Measurements from ENCODE around the gene RNF217. TPM values are rescaled to one million over a fixed set of nuclear protein-coding genes. Genes with fewer than 3 reads are reported as not detected.
"Not testable (repeated sequence)": the region's sequence is repeated elsewhere in the genome, so short reads cannot be mapped to it uniquely, and the experiment has no call there.

The RNF217 gene, protein sequence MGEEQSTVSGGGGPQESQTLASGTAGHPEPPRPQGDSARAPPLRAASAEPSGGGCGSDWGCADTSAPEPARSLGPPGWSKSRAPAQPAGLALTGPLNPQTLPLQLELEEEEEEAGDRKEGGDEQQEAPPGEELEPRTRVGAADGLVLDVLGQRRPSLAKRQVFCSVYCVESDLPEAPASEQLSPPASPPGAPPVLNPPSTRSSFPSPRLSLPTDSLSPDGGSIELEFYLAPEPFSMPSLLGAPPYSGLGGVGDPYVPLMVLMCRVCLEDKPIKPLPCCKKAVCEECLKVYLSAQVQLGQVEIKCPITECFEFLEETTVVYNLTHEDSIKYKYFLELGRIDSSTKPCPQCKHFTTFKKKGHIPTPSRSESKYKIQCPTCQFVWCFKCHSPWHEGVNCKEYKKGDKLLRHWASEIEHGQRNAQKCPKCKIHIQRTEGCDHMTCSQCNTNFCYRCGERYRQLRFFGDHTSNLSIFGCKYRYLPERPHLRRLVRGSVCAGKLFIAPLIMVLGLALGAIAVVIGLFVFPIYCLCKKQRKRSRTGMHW
- total RNA-seq, result under 1 TPM; 0.12 to 0.30 TPM

DNA sequence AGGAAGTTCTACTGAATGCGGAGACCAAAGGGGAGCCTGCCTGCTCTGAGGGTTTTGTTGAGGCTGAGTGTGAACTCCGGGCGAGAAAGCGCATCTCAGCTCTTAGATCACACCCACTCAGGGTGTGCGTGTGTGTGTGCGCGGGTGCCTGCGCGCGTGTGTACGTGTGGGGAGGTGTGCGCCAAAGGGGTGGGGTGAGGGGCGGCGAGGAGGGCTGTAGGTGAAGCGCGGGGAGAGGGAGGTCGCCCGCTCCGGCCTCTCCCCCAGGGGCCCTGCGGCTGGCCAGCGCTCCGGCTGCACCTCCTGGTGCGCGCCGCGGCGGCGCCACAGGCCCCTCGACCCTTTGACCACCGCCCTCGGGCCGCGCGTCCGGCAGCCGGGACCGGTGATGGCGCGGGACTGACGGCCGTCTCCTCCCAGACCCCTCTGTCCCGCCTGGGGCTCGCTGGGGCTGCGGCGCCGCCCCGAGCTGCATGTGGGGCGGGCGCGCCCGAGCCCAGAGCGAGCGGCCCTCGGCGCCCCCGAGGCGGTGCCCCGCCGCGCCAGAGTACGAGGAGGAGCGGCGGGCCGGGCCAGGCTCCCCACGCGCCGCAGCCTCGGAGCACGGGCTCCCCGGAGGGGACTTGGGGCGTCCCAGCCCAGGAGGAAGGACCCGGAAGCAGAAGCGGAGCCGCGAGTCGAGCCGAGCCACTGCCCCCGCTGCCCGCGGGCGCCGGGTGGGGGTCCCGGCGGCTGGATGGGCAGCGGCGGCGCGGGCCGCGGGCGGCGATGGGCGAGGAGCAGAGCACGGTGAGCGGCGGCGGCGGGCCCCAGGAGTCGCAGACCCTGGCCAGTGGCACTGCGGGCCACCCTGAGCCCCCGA lies at the start of gene RNF217:
TSS of gene RNF217 (plus strand) at position 661 of the 862 bp plus-strand sequence. CDS start at position 769, 108 bp downstream.
- H3K27me3 Mint-ChIP-seq, result peaks cover 79% of the 10 kb centered on the region

DNA sequence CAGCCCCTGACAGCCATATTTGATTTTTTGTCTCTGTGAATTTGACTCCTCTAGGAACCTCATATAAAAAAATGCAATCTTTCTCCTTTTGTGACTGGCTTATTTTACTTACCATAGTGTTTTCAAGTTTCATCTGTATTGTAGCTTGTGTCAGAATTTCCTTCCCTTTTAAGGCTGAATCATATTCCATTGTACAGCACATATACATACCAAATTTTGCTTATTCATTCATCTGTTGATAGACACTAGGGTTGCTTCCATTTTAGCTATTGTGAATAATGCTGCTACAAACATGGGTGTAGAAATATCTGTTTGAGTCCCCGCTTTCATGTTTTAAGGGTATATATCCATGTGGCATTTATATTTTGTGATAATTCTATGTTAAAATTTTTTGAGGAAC lies 49.2 kb upstream of the RNF217 start:
- H3K27ac Mint-ChIP-seq, result no peak overlapping the region
- H3K36me3 Mint-ChIP-seq, result no peaks in the 10 kb centered on the region
- no peak for DNase-seq
- no peaks in the 10 kb centered on the region for H3K9me3 Mint-ChIP-seq
- no peak overlapping the region for H3K4me3 Mint-ChIP-seq
- peaks cover 4% of the 10 kb centered on the region for H3K27me3 Mint-ChIP-seq
- no peaks in the 10 kb centered on the region for H3K4me1 Mint-ChIP-seq

More for the DNA sequence above, at the start of gene RNF217:
- Mint-ChIP-seq H3K9me3 (peaks cover 5% of the 10 kb centered on the region), H3K36me3 (no peaks in the 10 kb centered on the region), H3K4me3 (peak within 1 kb of the TSS; percentile 71), H3K4me1 (peaks cover 12% of the 10 kb centered on the region), H3K27ac (no peak within 1 kb of the TSS)
- DNase-seq, result peak; percentile 15

DNA sequence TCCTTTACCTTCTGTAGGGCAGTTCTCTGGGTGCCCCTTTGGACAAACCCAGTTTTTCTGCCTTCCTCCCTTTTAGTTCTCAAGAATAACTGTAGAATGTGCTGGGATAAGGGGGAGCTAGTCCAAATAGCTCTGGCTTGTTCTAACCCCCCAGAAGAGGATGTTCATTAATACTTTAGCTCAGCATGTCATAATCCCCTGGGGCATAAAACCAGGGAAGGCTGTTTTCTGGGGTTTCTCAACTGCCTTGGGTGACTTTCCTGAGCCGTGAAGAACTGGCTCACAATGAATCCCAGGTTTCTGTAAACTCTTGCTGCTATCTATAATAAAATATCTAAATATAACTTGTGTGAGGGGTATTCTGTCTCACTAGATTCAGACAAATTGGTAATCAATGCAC lies 44.5 kb upstream of the RNF217 start:
- H3K27me3 Mint-ChIP-seq, result peaks cover 4% of the 10 kb centered on the region
- DNase-seq, result no peak
- H3K36me3 Mint-ChIP-seq, result no peaks in the 10 kb centered on the region
- no peaks in the 10 kb centered on the region for H3K9me3 Mint-ChIP-seq
- H3K27ac Mint-ChIP-seq, result no peak overlapping the region
- no peak overlapping the region for H3K4me3 Mint-ChIP-seq
- no peaks in the 10 kb centered on the region for H3K4me1 Mint-ChIP-seq

DNA sequence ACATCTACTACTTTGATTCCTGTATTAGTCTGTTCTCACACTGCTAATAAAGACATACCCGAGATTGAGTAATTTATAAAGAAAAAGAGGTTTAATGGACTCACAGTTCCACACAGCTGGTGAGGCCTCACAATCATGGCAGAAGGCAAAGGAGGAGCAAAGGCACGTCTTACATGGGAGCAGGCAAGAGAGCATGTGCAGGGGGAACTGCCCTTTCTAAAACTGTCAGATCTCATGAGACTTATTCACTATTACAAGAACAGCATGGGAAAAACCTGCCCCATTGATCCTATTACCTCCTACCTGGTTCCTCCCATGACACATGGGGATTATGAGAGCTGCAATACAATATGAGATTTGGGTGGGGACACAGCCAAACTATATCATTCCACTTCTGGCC lies 42.5 kb upstream of the RNF217 start:
- H3K4me3 Mint-ChIP-seq, H3K27me3 Mint-ChIP-seq, DNase-seq, H3K27ac Mint-ChIP-seq, H3K36me3 Mint-ChIP-seq, H3K9me3 Mint-ChIP-seq, H3K4me1 Mint-ChIP-seq: not testable (repeated sequence)

DNA sequence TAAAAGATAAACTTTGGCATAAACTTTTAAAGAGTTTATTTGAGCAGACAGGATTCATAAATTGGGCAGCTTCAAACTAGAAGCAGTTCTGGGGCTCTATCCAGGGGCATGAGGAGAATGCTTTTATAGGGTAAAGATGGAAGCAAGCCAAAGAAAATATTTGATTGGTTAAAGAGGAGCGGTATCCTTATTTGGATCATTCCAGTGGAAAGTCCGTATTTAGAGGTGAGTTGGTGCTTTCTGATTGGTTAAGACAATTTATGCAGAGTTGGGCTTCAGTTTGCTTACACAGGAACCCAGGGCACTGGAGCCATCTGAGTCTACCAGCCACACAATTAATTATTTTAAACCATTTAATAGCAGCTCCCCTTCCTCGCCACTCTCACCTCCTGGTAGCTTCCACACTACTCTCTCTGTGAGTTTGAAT lies 37.9 kb upstream of the RNF217 start:
- H3K36me3 Mint-ChIP-seq, result peaks cover 2% of the 10 kb centered on the region
- no peak overlapping the region for H3K27ac Mint-ChIP-seq
- no peaks in the 10 kb centered on the region for H3K9me3 Mint-ChIP-seq
- no peaks in the 10 kb centered on the region for H3K4me1 Mint-ChIP-seq
- H3K27me3 Mint-ChIP-seq, result no peaks in the 10 kb centered on the region
- DNase-seq, result no peak
- no peak overlapping the region for H3K4me3 Mint-ChIP-seq

DNA sequence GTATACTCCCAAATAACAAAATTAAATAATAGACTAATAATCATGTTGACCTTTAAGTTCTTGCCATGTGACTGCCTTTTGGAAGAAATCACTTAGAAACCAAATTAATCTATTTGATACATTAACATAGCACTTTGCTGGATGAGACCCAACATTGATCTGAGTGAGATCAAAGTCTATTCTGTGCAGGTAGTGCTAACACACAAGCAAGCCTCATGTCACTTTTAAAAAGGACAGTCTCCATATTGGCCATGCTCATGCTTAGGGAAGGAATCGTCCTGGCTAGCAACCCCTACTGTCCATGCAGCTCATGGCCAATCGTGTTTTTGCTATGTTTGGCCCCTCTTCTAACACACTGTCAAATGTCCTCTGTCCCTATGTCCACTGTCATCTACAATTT lies 35.8 kb upstream of the RNF217 start:
- H3K36me3 Mint-ChIP-seq, result peaks cover 2% of the 10 kb centered on the region
- H3K27ac Mint-ChIP-seq, result no peak overlapping the region
- no peaks in the 10 kb centered on the region for H3K27me3 Mint-ChIP-seq
- H3K4me1 Mint-ChIP-seq, result no peaks in the 10 kb centered on the region
- DNase-seq, result no peak
- H3K4me3 Mint-ChIP-seq, result no peak overlapping the region
- no peaks in the 10 kb centered on the region for H3K9me3 Mint-ChIP-seq

DNA sequence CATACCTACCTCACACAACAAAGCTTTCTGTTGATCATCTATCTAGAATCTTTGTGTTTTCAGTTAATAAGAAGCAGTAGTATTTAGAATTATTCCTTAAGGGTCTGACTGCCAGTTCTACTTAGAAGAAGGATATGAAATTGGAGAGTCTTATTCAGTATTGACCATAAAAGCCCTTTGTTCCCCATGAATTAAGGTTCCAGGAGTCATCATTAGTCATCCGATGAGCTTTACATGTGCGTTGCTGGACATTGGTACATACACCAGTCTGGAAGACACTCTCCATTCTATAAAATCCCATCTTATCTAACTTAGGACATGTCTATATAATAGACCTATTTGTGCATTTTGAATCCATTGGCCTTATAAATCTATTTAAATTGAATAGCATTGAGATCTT lies 34.4 kb upstream of the RNF217 start:
- H3K36me3 Mint-ChIP-seq, result peaks cover 2% of the 10 kb centered on the region
- no peaks in the 10 kb centered on the region for H3K4me1 Mint-ChIP-seq
- DNase-seq, result no peak
- H3K27me3 Mint-ChIP-seq, result no peaks in the 10 kb centered on the region
- no peak overlapping the region for H3K4me3 Mint-ChIP-seq
- H3K9me3 Mint-ChIP-seq, result no peaks in the 10 kb centered on the region
- no peak overlapping the region for H3K27ac Mint-ChIP-seq

DNA sequence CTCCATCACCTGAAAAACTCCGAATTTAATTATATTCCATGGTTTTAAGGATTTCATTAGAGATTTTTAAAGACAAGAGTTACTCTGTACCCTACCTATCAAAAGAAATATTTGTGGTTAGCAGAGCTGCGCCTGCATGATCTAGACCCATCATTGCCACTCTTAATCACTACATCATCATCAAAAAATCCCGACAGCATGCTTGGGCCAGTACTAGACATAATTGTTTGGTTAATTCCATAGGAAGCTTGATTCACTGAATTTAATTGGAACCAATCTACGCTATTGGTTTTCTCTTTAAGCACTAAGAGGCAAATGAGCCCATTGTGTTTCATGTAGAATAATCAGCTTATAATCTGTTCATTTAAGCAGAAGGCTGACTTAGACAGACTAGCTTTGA lies 33.4 kb upstream of the RNF217 start:
- H3K27ac Mint-ChIP-seq, result no peak overlapping the region

DNA sequence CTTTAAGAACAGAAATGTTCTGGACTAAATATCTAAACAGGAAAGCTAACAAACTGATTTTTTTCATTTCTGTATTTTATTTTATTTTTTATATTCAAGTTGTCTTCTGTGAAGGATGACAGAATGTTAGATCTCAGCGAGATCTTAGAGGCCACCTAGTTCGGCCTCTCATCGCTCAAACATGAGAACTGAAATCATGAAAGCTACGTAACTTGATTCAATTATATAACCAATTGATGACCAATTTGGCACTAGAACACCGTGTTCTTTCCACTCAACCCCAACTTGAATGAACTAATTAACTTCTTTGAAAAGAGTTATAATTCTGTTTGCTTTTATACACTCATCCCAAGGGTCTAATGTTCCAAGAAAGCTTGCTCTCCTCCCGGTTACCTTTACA lies 24.6 kb upstream of the RNF217 start:
- Mint-ChIP-seq H3K27ac (no peak overlapping the region), H3K27me3 (peaks cover 9% of the 10 kb centered on the region), H3K36me3 (no peaks in the 10 kb centered on the region), H3K9me3 (no peaks in the 10 kb centered on the region), H3K4me3 (no peak overlapping the region), H3K4me1 (no peaks in the 10 kb centered on the region)
- no peak for DNase-seq

More for the DNA sequence above, 33.4 kb upstream of the RNF217 start:
- no peak overlapping the region for H3K4me3 Mint-ChIP-seq
- no peaks in the 10 kb centered on the region for H3K9me3 Mint-ChIP-seq
- no peak for DNase-seq
- no peaks in the 10 kb centered on the region for H3K4me1 Mint-ChIP-seq
- no peaks in the 10 kb centered on the region for H3K36me3 Mint-ChIP-seq
- H3K27me3 Mint-ChIP-seq, result peaks cover 5% of the 10 kb centered on the region

DNA sequence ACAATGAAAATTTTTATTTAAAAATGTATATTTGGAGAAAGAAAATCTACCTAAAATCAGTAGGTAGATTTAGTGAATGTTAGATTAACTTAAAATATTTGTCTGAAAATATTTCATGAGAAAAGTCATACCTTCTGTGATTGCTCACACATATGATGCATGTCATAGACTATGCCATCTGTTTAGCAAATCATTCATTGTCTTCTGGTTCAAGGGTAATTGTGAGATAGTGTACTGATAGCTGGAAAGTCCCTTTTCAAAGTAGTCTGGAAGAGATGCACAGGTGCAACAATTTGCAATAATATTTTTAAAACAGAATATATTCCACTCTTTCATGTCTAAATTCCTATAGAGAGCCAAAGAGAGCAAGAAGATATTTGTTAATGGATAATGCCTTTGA lies 21.0 kb upstream of the RNF217 start:
- Mint-ChIP-seq H3K27ac (no peak overlapping the region), H3K27me3 (peaks cover 1% of the 10 kb centered on the region), H3K4me1 (no peaks in the 10 kb centered on the region), H3K9me3 (no peaks in the 10 kb centered on the region), H3K36me3 (no peaks in the 10 kb centered on the region), H3K4me3 (no peak overlapping the region)
- DNase-seq, result no peak

DNA sequence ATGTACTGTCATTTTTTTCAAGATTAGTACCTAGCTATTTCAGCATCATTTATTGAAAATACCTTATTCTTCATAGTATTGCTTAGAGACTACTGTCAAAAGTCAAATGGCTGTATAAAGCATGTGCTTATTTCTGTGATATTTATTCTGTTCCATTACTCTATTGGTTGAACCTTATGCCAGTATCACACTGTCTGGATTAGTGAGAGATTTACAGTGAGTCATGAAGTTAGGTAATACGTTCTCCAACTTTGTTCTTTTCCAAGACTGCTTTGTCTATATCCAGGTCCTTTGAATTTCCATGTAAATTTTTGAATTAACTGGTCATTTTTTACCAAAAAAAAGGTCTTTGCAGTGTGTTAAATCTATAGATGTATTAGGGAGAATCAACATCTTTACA lies 18.6 kb upstream of the RNF217 start:
- H3K27ac Mint-ChIP-seq, result no peak overlapping the region
- no peak for DNase-seq
- H3K4me1 Mint-ChIP-seq, result no peaks in the 10 kb centered on the region
- H3K27me3 Mint-ChIP-seq, result peaks cover 18% of the 10 kb centered on the region
- H3K4me3 Mint-ChIP-seq, result no peak overlapping the region
- H3K36me3 Mint-ChIP-seq, result no peaks in the 10 kb centered on the region
- no peaks in the 10 kb centered on the region for H3K9me3 Mint-ChIP-seq

DNA sequence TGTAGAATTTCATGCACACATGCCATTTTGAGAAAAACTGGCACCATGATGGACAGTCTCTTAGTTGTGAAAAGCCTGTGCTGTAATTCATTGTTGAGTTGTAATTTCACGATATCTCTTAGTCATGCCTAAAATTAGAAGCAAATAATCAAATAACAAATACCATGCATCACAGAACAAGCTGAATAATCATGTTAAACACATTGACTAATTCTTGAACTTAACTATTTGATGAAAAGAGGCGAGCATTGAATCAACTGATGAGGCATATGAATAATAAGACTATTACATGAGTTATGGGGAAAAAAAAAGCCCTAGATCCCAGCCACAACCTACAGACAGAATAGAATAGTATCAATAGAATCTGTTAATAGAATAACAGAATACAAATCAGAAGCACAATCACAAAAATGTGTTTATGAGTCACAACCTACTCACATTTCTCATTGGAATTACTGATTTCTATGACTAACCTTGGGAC lies 14.2 kb upstream of the RNF217 start:
- Mint-ChIP-seq H3K27ac (no peak overlapping the region), H3K36me3 (no peaks in the 10 kb centered on the region)

DNA sequence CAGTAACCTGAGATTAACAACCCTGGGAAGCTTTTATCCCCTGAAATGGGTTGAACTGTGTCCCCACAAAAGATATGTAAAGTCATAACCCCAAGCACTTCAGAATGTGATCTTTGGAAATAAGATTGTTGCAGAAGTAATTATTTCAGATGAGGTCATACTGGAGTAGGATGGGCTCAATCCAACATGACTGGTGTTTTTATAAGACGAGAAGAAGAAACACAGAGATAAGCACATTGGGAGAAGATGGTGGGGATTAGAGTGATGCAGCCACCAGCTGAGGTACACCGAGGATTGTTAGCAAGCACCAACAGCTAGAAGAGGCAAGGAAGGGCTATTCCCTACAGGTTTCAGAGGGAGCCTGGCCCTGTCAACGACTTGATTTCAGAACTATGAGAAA lies 12.5 kb upstream of the RNF217 start:
- no peak overlapping the region for H3K4me3 Mint-ChIP-seq
- no peaks in the 10 kb centered on the region for H3K36me3 Mint-ChIP-seq
- no peaks in the 10 kb centered on the region for H3K9me3 Mint-ChIP-seq
- H3K27ac Mint-ChIP-seq, result no peak overlapping the region
- DNase-seq, result no peak
- peaks cover 25% of the 10 kb centered on the region for H3K27me3 Mint-ChIP-seq
- no peaks in the 10 kb centered on the region for H3K4me1 Mint-ChIP-seq

More for the DNA sequence above, 14.2 kb upstream of the RNF217 start:
- Mint-ChIP-seq H3K4me1 (no peaks in the 10 kb centered on the region), H3K9me3 (no peaks in the 10 kb centered on the region), H3K27me3 (peaks cover 20% of the 10 kb centered on the region), H3K4me3 (no peak overlapping the region)
- no peak for DNase-seq

DNA sequence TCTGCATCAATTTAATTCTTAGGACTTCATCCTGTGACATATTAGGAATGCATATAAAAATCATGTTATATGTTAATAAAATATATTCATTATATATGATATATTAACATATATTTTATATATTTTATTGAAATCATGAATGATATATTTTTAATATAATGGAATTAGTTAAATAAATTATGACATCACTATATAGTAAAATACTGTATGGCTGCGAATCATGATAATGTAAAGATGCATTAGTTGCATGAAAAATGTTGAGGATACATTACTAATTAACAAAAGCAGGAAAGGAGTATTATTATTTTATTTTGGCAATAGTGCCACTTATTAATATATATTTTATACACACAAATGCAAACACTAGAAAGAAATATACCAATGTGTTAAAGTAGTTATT lies 8.4 kb upstream of the RNF217 start:
- H3K27ac Mint-ChIP-seq, result no peak overlapping the region
- H3K27me3 Mint-ChIP-seq, result peaks cover 26% of the 10 kb centered on the region
- no peak for DNase-seq
- H3K4me1 Mint-ChIP-seq, result peaks cover 1% of the 10 kb centered on the region
- no peak overlapping the region for H3K4me3 Mint-ChIP-seq
- no peaks in the 10 kb centered on the region for H3K36me3 Mint-ChIP-seq
- H3K9me3 Mint-ChIP-seq, result peaks cover 2% of the 10 kb centered on the region

All from activated naive CD8-positive, alpha-beta T cell treated with anti-CD3 and anti-CD28 coated beads for 36 hours (primary cell).